HG02884 (cell line): ENCODE measurements around the gene UGT1A1.
"Not testable (repeated sequence)": the region's sequence is repeated elsewhere in the genome, so short reads cannot be mapped to it uniquely, and the experiment has no call there.

Experiments used
- ATAC-seq: cut with Tn5 transposase; IDR thresholded peaks from one replicate; pipeline ENCODE4 v1.9.1; 2021; ENCODE audit warnings: mild to moderate bottlenecking, moderate library complexity; ENCODE audit not compliant: unreplicated experiment

The UGT1A1 gene

DNA sequence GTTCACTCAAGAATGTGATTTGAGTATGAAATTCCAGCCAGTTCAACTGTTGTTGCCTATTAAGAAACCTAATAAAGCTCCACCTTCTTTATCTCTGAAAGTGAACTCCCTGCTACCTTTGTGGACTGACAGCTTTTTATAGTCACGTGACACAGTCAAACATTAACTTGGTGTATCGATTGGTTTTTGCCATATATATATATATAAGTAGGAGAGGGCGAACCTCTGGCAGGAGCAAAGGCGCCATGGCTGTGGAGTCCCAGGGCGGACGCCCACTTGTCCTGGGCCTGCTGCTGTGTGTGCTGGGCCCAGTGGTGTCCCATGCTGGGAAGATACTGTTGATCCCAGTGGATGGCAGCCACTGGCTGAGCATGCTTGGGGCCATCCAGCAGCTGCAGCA is at the start of gene UGT1A1:
UGT1A1 (plus strand) TSS at position 228 of the 400 bp plus-strand sequence; CDS start at position 246, 18 bp downstream.
- no peak for ATAC-seq

GRCh38 chr2:233711312-233712008 is 48.6 kb upstream of the UGT1A1 start:
- ATAC-seq = peak; percentile 50

- no peak for ATAC-seq
Observed at GRCh38 chr2:233712611-233713261, 47.3 kb upstream of the UGT1A1 start, which contains the start of gene UGT1A5. Gene UGT1A5 (plus strand): TSS chr2:233712907. CDS start chr2:233712992, 85 bp downstream.

DNA sequence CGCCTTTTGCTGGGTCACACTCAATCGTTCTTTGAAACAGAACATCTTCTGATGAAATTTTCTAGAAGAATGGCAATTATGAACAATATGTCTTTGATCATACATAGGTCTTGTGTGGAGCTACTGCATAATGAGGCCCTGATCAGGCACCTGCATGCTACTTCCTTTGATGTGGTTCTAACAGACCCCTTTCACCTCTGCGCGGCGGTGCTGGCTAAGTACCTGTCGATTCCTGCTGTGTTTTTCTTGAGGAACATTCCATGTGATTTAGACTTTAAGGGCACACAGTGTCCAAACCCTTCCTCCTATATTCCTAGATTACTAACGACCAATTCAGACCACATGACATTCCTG is 46.8 kb upstream of the UGT1A1 start:
- no peak for ATAC-seq

DNA sequence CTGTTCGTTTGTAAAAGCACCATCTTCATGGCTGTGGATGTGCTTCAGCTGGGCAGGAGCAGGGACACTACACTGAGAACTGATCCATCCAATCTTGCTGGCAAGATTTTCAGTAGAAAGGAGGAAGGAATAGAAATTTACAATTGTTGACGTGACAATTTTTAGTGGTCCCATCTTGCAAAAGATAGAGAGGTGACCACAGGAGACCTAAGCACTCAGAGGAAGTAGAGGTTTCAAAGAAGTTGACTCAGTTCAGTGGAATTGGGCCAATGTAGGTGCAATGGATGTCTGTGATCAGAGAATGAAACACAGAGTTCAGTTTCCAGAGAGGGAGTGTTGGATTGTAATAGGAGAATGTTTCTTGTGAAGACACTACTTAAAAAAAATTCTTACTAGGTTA is 45.9 kb upstream of the UGT1A1 start:
- ATAC-seq = no peak

- no peak for ATAC-seq
Observed at GRCh38 chr2:233718552-233718951, 41.5 kb upstream of the UGT1A1 start, which contains the start of gene UGT1A4. Gene UGT1A4 (plus strand): TSS chr2:233718736. CDS start chr2:233718821, 85 bp downstream.

GRCh38 chr2:233728723-233729301 is 31.3 kb upstream of the UGT1A1 start, which contains the start of gene UGT1A3:
Gene UGT1A3 (plus strand): TSS chr2:233729042. CDS start chr2:233729127, 85 bp downstream.
- ATAC-seq = no peak

GRCh38 chr2:233736868-233737653 is 23.0 kb upstream of the UGT1A1 start:
- not testable (repeated sequence) for ATAC-seq

- no peak for ATAC-seq
Observed at GRCh38 chr2:233740870-233741269, 19.2 kb upstream of the UGT1A1 start.

GRCh38 chr2:233743464-233744259 is 16.4 kb upstream of the UGT1A1 start:
- ATAC-seq = no peak

DNA sequence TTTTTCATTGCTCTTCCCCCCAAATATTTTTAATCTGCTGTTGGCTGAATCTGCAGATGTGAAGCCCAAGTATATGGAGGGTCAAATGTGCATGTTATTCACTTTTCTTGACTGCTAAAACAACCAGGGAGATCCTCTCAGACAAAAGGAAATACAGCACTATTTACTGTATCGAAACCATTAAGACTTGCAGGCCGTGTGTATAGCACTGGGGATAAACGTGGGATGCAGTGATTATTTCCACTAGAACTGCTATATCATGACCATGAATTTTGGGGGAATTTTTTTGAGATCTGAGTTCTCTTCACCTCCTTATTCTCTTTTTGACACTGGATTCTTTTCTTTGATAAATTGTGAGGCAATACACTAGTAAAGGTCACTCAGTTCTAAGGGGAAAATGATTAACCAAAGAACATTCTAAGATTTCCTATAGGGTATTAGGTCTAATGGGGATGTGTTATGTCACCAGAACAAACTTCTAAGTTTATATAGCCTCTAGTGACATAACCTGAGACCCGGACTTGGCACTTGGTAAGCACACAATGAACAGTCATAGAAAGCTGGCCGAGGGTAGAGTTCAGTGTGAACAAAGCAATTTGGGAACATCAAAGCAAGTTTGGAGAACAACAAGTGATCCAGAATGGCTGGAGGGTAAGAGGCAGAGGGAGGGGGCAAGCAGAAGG is 14.9 kb upstream of the UGT1A1 start:
- no peak for ATAC-seq

DNA sequence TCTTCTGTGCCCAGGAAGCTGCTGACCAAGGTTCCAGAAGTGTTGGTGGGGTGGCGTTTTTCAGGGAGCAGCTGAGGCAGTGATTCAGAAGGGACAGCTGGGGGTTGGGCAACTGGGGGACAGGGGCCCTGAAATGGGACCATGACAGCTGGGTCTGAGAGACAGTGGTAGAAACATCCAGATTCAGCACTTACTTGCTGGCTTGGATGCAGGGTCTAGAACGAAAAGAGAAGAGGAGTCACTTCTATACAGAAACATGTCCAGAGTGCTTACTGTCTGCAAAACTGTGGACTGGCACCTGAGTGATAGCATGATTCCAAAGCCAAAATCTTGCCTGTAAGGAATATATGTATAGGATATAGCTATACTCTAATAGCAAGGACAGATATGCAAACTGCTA is 14.2 kb upstream of the UGT1A1 start:
- ATAC-seq = not testable (repeated sequence)

- ATAC-seq = no peak
Observed at GRCh38 chr2:233746475-233747282, 13.4 kb upstream of the UGT1A1 start.

GRCh38 chr2:233747283-233747544 is 12.9 kb upstream of the UGT1A1 start:
- ATAC-seq = no peak

DNA sequence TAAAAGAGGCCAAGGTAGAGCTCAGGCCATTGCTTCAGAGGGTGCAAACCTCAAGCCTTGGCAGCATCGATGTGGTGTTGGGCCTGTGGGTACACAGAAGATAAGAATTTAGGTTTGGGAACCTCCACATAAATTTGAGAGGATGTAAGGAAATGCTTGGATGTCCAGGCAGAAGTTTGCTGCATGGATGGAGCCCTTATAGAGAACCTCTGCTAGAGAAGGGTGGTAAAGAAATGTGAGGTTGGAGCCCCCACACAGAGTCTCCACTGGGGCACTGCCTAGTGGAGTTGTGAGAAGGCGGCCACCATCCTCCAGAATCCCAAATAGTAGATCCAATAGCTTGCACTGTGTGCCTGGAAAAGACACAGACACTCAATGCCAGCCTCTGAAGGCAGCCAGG is 9.4 kb upstream of the UGT1A1 start:
- not testable (repeated sequence) for ATAC-seq

GRCh38 chr2:233751212-233752009 is 8.7 kb upstream of the UGT1A1 start:
- not testable (repeated sequence) for ATAC-seq

DNA sequence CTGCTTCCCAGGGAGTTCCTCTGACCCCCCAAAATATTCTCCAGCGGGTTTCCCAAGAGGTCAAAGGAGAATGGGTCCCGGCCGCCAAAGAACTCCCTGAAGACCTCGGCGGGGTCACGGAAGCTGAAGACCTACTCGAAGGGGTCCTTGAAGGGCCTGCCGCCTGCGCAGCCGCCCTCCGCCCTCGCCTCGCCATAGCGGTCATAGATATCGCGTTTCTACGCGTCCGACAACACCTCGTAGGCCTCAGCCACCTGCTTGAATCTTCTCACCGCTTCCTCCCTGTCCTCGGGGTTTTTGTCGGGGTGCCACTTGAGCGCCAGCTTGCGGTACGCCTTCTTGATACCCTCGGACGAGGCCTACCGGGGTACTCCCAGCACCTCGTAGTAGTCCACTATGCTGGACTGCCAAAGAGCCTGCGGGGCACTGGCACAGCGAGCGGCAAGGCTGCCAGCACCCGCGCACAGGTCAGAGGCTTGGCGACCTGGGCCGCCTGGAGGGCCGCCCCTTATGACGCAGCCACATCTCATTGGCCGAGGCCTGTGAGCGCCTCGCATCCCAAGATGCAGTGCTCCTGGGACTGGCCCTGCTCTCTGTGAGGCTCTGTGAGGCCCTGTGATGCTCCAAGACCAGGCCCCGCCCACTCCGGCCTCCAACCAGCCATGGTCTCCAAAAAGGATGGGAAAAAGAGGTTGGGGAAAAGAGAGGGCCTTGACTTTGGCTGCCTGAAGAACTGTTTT is 5.0 kb upstream of the UGT1A1 start:
- ATAC-seq = no peak
